A549 (cell line): ENCODE measurements around the gene RPTOR.

Source experiments
- CTCF ChIP-seq: fragments of >200 bp; sonication (Bioruptor Twin); formaldehyde crosslinking; IDR thresholded peaks from 3 replicates; pipeline ENCODE4 v1.5.1; 2016
- EP300 ChIP-seq, 2 experiments: fragments of >200 bp; sonication (Bioruptor Twin); formaldehyde crosslinking; IDR thresholded peaks; 2 replicates in 1 of 2; 3 replicates in 1 of 2; pipeline ENCODE4 v1.6.1; 2016 to 2017
- ESRRA ChIP-seq: fragments of 150-350 bp; IDR thresholded peaks from 2 replicates; pipeline ENCODE4 v1.6.1; 2014; ENCODE audit warnings: mild to moderate bottlenecking, low read length, borderline replicate concordance
- JUNB ChIP-seq: fragments of >200 bp; sonication (Bioruptor Twin); formaldehyde crosslinking; IDR thresholded peaks from 2 replicates; pipeline ENCODE4 v1.6.1; 2016
- MAFK ChIP-seq: fragments of 450-650 bp; IDR thresholded peaks from 2 replicates; pipeline ENCODE4 v1.6.1; 2014; ENCODE audit not compliant: partially characterized antibody
- MAX ChIP-seq: IDR thresholded peaks from 2 replicates; pipeline ENCODE4 v1.6.1; 2012
- NR3C1 ChIP-seq: fragments of >200 bp; sonication (Bioruptor Twin); formaldehyde crosslinking; IDR thresholded peaks from 3 replicates; pipeline ENCODE4 v1.6.1; 2017
- POLR2A ChIP-seq: IDR thresholded peaks from 2 replicates; pipeline ENCODE4 v1.6.1; 2012; ENCODE audit warnings: mild to moderate bottlenecking, low read length
- TP53 ChIP-seq: fragments of 250-450 bp; sonication (Bioruptor Pico); IDR thresholded peaks from 2 replicates; pipeline ENCODE4 v1.5.0; 2021; ENCODE audit warnings: mild to moderate bottlenecking, moderate library complexity
- TF ChIP-seq, protein P1 (sequence below): fragments of 450-650 bp; IDR thresholded peaks from 2 replicates; pipeline ENCODE4 v1.6.1; 2014; ENCODE audit warnings: antibody characterized with exemption
- TF ChIP-seq, protein P2 (sequence below): fragments of 250-450 bp; sonication (Bioruptor Pico); IDR thresholded peaks from 2 replicates; pipeline ENCODE4 v1.5.0; 2021; ENCODE audit warnings: mild to moderate bottlenecking, moderate library complexity, borderline replicate concordance

GRCh38 chr17:80877729-80878303 is 333.2 kb downstream of the RPTOR start:
- TF ChIP-seq NR3C1 (no peak), CTCF (no peak), MAX (no peak), JUNB (no peak), ESRRA (no peak), POLR2A (no peak), EP300 (IDR thresholded peaks at IDR 0.05) (no peak), MAFK (no peak), TP53 (CRISPR knock-in tag) (no peak)
- TF ChIP-seq, protein P1, sequence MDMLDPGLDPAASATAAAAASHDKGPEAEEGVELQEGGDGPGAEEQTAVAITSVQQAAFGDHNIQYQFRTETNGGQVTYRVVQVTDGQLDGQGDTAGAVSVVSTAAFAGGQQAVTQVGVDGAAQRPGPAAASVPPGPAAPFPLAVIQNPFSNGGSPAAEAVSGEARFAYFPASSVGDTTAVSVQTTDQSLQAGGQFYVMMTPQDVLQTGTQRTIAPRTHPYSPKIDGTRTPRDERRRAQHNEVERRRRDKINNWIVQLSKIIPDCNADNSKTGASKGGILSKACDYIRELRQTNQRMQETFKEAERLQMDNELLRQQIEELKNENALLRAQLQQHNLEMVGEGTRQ, result no peak
- TF ChIP-seq, protein P2, sequence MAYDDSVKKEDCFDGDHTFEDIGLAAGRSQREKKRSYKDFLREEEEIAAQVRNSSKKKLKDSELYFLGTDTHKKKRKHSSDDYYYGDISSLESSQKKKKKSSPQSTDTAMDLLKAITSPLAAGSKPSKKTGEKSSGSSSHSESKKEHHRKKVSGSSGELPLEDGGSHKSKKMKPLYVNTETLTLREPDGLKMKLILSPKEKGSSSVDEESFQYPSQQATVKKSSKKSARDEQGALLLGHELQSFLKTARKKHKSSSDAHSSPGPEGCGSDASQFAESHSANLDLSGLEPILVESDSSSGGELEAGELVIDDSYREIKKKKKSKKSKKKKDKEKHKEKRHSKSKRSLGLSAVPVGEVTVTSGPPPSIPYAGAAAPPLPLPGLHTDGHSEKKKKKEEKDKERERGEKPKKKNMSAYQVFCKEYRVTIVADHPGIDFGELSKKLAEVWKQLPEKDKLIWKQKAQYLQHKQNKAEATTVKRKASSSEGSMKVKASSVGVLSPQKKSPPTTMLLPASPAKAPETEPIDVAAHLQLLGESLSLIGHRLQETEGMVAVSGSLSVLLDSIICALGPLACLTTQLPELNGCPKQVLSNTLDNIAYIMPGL (CRISPR knock-in tag), result no peak
